Measurements from ENCODE around the gene SLC25A19.
"Not testable (repeated sequence)": the region's sequence is repeated elsewhere in the genome, so short reads cannot be mapped to it uniquely, and the experiment has no call there.

Gene SLC25A19

DNA sequence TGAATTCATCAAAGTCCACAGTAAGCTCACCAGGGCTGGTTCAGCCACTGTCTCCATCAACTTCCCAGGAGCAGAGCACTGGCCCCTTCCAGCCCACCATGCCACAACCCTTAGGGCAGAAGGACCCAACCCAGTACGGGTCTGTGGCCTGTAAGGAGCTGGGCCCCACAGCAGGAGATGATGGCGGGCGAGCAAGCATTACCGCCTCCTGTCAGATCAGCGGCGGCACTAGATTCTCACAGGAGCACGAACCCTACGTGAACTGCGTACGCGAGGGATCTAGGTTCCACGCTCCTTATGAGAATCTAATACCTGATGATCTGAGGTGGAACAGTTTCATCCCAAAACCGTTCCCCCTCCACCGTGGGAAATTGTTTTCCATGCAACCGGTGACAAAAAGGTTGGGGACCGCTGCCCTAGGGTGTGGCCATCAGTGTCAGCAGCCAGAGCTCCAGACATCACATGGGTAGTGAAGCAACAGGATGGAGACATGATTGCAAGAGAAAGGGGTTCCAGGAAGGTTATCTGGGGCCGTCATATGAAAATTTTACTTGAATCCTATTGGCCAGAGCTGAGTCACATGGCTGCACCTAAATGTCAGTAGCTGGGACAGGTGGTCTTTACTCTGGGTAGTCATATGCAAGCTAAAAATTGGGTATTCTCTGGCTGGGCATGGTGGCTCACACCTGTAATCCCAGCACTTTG is 12.4 kb upstream of the SLC25A19 start:
- no peak for DNase-seq (ENCODE audit: low read depth in 3 of 3)

DNA sequence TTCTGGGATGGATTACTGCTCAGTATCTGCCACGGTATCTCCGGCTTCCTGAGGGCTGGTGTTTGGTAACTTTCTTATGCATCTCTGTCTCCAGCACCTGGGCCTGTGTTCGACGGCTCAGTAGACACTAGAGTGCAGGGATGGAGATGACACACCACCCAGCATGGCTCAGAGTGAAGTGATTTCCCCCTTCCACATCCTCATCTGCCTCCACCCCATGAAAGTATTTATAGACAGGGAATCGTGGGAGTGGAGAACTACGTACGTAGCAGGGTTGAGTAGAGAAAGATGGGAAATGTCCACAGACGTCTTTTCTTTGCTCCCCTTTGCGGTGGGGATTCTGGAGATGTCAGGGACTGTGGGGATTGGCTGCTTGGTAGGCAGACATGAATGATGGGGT is 11.8 kb upstream of the SLC25A19 start:
- DNase-seq (ENCODE audit: low read depth in 3 of 3): no peak

DNA sequence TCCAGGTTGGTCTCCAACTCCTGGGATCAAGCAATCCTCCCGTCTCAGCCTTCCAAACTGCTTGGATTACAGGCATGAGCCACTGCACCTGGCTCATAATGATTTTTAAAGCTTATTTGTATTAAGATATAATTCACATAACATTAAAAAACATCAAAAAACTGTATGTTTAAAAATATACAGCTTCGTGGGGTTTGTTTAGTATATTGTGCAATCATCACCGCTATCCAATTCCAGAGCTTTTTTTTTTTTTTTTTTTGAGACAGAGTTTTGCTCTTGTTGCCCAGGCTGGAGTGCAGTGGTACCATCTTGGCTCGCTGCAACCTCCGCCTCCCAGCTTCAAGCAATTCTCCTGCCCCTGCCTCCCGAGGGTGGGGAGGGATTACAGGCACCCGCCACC is 11.0 kb upstream of the SLC25A19 start:
- DNase-seq (ENCODE audit: low read depth in 3 of 3): no peak

DNA sequence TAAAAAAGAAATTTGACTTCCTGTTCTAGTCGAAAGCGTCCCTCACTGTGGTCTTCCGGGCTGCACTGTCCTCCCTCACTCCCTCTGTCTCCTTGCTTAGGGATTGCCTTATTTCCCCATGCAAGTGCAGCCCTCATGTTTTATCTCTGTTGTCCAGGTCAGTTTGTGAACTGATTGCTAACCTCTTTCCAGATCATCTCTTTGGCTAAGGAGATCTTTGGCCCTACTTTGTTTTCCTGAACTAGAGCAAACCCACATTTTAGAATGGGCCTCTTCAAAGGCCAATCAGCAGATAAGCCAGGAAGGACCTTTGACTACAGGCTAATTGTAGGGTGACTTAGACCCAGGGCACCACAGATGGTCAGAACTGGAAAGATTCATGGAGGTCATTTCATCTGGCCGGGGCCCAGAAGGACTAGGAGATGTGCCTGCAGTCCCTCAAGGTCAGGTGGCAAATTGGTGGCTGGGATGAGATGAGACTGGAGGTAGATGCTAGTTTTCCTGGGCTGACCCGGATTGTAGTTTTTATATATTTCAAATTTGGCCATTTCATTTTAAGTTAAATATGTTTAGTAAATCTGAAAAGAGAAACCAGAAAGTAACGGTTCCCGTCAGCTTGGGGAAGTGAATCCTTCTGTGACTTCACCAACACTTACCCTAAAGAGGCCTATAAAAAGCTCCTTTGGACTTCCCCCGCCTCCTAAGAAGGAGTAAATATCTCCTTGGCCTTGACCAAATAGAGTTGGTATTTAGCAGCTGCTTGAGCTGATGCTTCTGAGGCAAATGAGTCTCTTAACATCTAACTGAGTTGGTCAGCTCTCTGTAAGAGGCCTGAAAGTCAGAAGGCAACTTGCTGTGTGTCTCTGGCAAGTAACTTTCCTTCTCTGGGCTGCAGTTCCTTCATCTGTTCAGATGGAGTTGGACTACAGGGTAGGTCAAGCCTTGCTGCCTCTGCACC is 6.2 kb upstream of the SLC25A19 start:
- DNase-seq (ENCODE audit: low read depth in 3 of 3): no peak

DNA sequence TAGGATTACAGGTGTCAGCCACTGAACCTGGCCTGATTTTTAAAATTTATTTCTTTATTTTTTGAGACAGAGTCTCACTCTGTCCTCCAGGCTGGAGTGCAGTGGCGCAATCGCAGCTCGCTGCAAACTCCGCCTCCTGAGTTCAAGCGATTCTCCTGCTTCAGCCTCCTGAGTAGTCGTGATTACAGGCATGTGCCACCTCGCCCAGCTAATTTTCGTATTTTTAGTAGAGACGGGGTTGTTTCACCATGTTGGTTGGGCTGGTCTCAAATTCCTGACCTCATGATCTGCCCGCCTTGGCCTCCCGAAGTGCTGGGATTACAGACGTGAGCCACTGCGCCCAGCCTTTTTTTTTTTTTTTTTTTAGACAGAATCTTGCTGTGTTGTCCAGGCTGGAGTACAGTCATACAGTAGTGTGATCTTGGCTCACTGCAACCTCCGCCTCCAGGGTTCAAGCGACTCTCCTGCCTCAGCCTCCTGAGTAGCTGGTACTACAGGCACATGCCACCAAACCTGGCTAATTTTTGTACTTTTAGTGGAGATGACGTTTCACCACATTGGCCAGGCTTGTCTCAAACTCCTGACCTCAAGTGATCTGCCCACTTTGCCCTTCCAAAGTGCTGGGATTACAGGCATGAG is 3.7 kb upstream of the SLC25A19 start:
- not testable (repeated sequence) for DNase-seq (ENCODE audit: low read depth in 3 of 3)

DNA sequence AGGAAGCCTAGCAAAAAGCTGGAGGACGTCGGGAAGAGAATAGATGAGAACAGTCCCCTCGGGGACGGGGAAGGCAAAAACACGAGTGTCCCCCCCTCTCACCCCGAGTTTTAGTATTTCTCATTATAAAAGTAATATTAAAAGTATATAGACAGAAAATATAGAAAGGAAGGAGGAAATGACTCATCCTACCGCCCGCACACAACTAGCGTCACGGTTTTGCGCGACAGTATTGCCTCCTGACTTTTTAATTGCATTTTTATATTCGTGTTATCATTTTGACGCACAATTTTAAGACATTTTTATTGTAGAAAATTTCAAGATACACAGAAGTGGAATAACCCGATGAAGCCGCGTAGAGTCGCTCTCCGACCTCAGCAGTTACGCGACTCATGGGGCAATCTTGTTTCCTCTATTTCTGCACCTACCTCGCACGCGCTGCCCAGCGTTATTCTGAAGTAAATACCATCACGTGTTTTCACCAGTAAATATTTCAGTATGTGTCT is 652 bp upstream of the SLC25A19 start:
- peak; percentile 48 to 66 (median 60) for DNase-seq (ENCODE audit: low read depth in 3 of 3)

DNA sequence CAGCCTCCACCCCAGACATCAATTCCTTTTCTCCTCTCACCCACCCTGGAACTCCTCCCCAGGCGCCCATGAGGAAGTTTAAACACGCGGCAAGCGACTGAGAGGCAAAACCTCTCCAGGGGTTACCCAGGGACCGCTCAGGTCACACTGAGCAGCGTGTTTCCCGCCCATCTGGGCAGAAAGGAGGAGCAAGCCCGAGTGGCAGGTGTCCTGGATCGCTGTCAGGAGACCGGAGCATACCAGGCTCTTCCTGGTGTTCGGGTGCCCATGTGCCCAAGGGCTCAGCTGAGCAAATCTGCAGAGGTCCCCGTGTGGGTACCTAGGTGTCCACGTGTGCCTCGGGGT is 491 bp downstream of the SLC25A19 start:
- DNase-seq (ENCODE audit: low read depth in 3 of 3): peak in 1 of 3 experiments; percentile 53

DNA sequence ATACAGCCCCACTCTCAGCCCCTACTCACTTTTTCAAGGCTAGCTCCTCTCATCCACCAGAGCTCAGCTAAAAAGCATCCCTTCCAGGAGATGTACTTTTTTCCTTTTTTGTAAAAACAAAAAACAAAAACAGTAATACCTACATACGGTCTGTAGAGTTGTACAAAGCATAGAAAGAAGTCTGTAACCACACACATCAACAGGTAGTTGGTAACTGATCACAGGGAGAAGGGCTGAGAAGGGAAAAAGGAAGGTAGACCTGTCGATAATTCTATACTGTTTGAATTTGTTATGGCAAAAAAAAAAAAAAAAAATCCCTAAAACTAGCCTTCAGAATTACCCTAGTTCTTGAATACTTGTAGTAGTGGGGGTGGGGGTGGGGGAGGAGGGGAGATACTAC is 874 bp downstream of the SLC25A19 start:
- DNase-seq (ENCODE audit: low read depth in 3 of 3): no peak

DNA sequence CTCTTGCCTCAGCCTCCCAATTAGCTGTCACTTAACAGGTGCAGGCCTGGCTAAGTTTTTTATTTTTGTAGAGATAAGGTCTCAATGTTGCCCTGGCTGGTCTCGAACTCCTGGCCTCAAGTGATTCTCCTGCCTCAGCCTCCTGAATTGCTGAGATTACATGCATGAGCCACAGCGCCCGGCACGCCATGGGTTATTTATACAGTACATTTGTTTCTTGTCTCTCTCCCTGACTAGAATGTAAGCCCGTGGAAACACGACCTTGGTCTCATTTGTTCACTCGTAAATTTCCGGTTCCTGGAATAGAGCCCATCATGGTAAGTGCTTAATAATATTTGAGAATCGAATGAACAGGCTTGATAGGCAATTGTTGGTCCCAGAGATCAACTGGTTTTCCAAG is 2.0 kb downstream of the SLC25A19 start:
- DNase-seq (ENCODE audit: low read depth in 3 of 3): no peak

DNA sequence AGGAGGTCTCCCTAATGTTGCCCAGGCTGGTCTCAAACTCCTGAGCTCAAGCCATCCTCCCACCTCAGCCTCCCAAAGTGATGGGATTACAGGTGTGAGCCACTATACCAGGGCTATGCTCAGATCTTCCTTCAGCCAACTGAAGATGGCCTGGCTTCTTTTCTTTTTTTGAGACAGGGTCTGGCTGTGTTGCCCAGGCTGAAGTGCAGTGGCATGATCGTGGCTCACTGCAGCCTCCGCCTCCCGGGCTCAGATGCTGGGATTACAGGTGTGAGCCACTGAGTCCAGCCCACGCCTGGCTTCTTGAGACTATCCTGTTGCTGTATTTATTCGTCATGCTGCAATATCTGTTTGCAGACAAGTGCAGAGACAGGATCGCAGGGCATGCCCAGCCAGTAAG is 4.1 kb downstream of the SLC25A19 start:
- no peak for DNase-seq (ENCODE audit: low read depth in 3 of 3)

DNA sequence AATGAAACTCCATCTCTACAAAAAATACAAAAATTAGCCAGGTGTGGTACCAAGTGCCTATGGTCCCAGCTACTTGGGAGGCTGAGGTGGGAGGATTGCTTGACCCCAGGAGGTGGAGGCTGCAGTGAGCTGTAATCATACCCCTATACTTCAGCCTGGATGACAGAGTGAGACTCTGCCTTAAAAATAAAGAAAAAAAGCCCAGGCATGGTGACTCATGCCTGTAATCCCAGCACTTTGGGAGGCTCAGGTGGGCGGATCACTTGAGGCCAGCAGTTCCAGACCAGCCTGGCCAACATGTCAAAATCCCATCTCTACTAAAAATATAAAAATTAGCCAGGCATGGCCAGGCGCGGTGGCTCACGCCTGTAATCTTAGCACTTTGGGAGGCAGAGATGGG is 9.0 kb downstream of the SLC25A19 start:
- DNase-seq (ENCODE audit: low read depth in 3 of 3): not testable (repeated sequence)

DNA sequence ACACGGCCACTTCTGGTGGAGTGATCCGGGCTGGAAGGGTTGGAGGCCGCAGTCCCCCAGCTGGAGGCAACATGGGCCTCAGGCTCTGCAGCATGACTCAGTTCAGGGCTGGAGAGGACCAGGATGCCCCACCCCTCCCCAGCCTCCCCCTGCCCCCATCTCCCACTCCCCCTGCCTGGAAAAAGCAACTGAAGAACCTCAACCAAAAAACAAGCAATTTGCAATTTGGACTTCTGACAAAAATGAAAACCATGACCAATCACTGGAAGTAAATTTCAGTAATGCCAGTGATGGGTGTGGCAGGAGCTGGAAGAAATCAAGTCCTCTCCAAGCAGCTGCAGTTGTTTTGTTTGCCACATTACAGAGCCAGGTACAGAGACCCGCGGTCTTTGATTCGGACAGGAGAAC is 11.6 kb downstream of the SLC25A19 start:
- DNase-seq (ENCODE audit: low read depth in 3 of 3): no peak

DNA sequence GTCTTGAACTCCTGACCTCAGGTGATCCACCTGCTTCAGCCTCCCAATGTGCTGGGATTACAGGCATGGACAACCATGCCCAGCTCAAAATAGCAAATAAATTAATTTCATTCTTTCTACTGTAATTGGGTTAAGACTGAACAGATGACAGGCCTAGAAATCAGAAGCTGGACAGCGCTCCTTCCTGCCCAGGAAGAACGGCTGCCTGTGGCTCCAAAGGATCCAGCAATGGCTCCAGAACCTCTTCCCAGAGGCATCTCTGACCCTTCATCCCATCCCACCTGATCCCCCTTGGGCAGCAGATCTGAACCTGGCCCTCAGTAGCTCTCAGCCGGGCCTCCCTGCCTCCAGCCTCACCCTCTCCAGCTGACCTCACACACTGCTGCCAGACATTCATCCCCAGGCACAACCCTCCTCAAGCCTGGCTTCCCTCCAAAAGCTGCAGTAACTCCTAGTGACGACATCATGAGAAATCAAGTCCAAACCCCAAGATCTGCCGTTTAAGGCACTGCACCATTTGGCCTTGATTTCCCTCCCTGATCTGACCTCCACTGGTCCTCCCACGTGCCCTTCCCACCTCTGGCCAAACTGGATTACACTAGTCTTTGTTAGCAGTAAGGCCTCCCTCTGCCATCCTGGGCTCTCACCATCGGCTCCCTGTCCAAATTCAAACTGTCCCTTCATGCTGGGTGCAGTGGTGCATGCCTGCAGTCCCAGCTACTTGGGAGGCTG is 15.1 kb downstream of the SLC25A19 start:
- no peak for DNase-seq (ENCODE audit: low read depth in 3 of 3)

DNA sequence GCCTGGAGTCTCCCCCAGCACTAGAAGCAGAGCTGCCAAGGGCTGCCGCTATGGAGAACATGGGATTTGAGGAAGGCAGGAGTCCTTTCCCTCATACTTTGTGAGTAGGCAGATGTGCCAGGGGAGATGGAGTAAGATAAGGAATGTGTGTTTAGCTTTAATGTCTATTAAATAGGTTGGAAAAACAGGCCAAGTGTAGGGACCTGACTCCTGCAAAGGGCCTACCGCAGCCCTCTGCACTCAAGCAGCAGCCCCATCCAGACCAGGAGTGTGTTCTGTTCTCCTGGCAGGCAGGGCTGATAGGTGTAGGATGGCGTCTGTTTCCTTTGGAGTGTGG is 16.4 kb downstream of the SLC25A19 start:
- no peak for DNase-seq (ENCODE audit: low read depth in 3 of 3)

DNA sequence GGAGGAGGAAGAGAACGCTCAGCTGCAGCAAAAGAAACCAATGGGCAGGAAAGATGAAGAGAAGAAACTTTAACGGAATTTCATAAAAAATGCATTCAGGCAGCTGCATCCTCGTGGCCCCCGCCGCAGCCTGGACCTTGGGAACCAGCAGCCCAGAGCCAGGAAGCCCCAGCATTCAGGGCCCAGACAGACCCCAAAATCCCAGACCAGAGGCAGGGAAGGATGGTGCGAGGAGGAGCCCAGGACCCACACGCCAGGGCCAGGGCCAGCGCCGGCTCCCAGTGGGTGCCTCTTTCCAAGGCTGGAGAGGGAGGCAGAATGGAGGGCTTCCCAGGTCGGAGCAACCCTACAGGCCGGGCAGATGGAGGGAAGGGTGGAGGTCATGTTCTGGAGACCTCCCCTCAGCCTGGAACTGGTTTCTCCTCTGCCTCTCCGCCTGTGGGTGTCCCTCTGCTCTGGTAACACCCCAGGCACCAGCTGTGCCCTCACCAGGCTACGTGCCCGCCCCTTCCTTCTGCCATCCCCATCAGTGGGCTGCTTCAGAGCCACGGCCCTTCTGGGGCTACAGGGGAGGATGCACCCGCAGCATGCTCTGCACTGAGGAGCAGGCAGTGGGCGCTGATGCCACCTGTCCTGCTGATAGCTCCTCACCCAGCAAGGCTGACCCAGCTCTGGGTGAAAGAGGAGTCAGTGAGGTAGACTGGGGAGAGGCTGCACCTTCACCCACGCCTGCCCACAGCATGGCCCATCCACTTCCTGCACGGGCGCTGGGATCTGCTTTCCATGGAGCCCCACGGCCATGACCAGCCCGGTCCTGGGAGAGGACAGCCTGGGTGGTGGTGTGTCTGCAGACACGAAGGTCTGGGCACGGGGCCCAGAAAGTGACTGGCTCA is 17.0 kb downstream of the SLC25A19 start:
- peak in 1 of 3 experiments; percentile 26 for DNase-seq (ENCODE audit: low read depth in 3 of 3)

DNA sequence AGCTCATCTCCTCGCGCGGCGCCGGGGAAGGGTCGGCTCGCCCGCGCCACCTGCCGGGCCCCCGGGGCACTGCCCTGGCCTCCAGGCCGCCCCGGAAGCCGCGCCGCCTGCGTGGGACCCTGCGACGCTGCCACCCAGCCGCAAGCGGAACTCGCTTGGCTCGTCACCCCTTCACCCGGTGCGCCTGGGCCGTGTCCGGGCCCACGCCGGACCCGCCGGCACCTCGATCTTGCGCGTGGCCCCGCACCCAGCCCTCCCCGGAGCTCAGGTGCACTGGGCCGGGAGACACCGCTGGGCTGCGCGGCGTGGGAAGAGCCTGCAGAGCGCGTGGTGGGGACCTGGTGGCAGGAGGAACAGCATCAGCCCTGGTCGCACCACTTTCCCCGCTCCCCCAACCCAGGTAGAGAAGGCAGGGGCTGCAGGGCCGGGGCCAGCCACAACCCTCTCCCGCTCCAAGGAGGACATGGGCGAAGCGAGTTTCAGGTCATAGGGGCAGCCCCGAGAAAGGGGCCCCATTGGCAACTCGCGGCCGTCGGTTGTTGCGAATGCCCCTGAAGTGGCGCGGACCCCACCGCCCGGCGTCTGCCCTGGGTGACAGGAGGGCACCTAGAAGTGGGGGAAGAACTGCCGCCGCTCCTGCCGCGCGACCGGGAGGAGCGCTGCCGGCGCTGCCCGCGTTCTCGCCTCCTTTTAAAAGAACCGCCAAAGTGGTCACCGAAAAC is 17.8 kb downstream of the SLC25A19 start:
- DNase-seq (ENCODE audit: low read depth in 3 of 3): peak; percentile 77 to 84 (median 82)

DNA sequence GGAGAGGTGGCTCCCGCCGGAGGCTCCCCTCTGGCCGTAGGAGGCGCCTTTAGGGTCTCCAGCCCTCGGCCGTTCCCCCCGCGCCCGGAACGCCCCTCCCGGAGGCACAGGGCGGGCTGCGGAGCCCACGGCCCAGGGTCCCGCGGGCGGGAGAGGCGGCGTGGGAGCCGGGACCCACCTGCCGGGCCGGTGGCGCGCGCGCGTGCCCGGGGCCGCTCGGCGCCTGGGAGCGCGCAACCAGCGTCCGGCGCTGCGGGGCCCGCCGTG is 18.3 kb downstream of the SLC25A19 start, which contains the start of gene MIF4GD:
Gene MIF4GD, minus strand, starts transcription at position 266 of the 267 bp plus-strand sequence. CDS start 1,036 bp downstream, outside the sequence.
- DNase-seq (ENCODE audit: low read depth in 3 of 3): no peak

DNA sequence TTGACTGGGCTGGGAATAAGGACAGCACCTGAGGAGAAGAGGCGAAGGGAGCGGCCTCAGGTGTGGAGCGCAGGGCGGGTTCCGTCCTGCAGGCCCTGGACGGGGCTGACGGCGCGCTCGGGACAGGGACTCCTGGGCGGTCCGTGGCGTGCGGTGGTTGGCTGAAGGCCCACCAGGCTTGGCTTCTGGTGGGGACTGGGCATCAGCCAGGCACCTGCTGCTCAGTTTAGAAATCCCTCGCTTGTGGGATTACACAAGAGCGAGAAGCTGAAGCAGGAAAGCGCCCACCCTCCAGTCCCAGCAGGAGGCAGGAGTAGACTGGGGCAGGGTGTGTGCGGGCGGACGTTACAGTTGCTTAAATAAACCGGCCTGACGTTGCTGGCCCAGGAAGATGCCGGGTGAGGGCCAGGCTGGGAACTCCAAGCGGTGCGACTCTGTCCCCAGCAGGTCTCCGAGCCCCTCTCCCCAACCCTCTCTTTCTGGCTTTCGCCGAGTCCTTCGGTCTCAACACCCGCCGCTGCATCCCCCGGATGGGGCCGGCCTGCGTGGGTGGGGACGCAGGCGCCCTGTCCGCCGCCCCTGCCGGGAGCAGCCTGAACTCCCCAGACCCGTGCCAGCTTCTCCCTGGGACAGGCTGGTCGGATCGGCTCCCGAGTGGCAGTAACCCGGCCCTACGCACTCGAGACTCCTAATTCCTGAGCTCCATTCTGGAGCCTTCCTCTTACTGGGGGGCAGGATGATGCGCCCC is 18.8 kb downstream of the SLC25A19 start:
- DNase-seq (ENCODE audit: low read depth in 3 of 3): peak in 2 of 3 experiments; percentile 31 to 64

DNA sequence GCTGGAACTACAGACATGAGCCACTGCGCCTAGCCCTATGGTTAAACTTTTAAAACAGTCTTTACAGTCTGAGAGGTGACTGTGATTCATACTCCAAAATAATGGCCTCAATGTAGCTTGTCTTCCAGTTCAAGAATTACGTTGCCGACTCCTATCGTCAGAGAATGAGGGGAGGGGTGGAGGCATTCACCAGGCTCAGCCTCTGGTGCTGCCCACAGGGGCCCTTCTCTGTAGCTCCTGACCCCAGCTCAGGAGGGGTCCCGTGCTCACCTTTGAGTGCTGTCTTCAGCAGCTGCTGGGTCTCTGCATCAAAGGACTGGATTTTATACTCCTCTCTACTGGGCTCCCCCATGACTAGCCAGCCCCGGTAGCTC is 19.4 kb downstream of the SLC25A19 start:
- no peak for DNase-seq (ENCODE audit: low read depth in 3 of 3)
